ENCODE results near the gene LMX1B.
A peak's percentile ranks its signal among the peaks of the same experiment; 100 is the strongest.

DNA sequence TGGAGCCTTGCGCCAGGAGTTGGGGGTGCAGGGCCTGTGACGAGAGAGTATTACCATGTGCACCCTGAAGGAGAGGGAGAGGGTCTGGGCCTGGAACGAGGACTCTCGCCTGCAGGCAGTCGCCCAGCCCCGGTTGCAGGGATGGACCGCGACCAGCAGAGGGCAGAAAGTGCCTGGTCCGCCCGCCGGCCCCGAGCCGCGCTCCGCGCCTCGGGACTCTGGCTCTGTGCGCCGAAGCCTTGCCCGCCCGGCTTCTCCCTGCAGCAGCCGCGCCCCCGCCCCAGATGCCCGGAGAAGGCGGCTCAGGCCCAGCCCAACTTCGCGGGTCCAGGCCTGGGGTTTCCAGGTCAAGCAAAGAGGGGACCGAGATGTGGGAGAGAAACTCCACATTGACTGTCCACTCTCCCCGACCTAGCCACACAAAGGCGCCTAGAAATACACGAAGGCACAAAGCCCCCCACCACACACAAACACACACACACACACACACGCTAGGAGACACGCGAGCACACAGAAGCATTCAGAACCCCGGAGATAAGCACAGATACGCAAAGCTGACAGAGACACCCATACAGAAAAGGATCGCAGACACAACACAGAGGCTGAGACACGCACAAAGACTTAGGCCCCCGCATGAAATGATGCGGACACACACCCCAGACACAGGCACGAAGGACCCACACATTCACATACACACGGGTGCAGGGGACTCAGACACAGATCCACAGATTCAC, 2.0 kb upstream of the LMX1B start:
- peak; percentile 79 for TF ChIP-seq EZH2 (IDR thresholded peaks at IDR 0.05)
- no peak for TF ChIP-seq POLR2AphosphoS5 (IDR thresholded peaks at IDR 0.05; ENCODE audit: borderline replicate concordance, low read depth, low read length)
- TF ChIP-seq FOXP2 (optimal IDR thresholded peaks at IDR 0.05; ENCODE audit: control extremely low read depth, extremely low read length, insufficient read depth), result no peak

Data from SK-N-MC (cell line).